GM18951 (cell line): ENCODE data around the gene GOLGA5.

ENCODE experiments used
- POLR2A ChIP-seq: IDR thresholded peaks from 4 replicates; pipeline ENCODE4 v1.6.1; 2011; ENCODE audit warnings: mild to moderate bottlenecking; ENCODE audit not compliant: insufficient read length, insufficient read depth; ENCODE audit errors: extremely low read depth
- in situ Hi-C: fragments of 300-500 bp; cut with MboI; formaldehyde crosslinking; loops from one replicate; pipeline ENCODE4 v1.12.0; 2022; ENCODE audit warnings: low sequenced_read_pairs, mixed read lengths, inconsistent platforms; ENCODE audit not compliant: unreplicated experiment

The GOLGA5 gene

GRCh38 chr14:92860049-92860840, 66.1 kb downstream of the GOLGA5 start:
- in situ Hi-C loops = no loop called here
- no peak for TF ChIP-seq POLR2A

- in situ Hi-C loops = no loop called here
- TF ChIP-seq POLR2A = no peak
These were observed 68.0 kb downstream of the GOLGA5 start for GRCh38 chr14:92861856-92862745.

- in situ Hi-C loops = no loop called here
These were observed 69.4 kb downstream of the GOLGA5 start for GRCh38 chr14:92863286-92864080.

GRCh38 chr14:92865674-92866073, 71.6 kb downstream of the GOLGA5 start:
- no peak for TF ChIP-seq POLR2A
- in situ Hi-C loops = no loop called here

More at GRCh38 chr14:92863286-92864080, 69.4 kb downstream of the GOLGA5 start:
- TF ChIP-seq POLR2A = no peak

- in situ Hi-C loops = no loop called here
- TF ChIP-seq POLR2A = no peak
These were observed 72.2 kb downstream of the GOLGA5 start for GRCh38 chr14:92866181-92866752.

GRCh38 chr14:92866901-92867865, 73.1 kb downstream of the GOLGA5 start:
- no peak for TF ChIP-seq POLR2A
- in situ Hi-C loops = no loop called here

GRCh38 chr14:92874962-92875661, 81.0 kb downstream of the GOLGA5 start:
- in situ Hi-C loops = no loop called here
- TF ChIP-seq POLR2A = no peak

GRCh38 chr14:92877757-92878431, 83.8 kb downstream of the GOLGA5 start:
- no peak for TF ChIP-seq POLR2A
- in situ Hi-C loops = no loop called here

- in situ Hi-C loops = no loop called here
- no peak for TF ChIP-seq POLR2A
These were observed 86.2 kb downstream of the GOLGA5 start for GRCh38 chr14:92880351-92880750.

- in situ Hi-C loops = no loop called here
- TF ChIP-seq POLR2A = no peak
These were observed 86.7 kb downstream of the GOLGA5 start for GRCh38 chr14:92880851-92881250.

GRCh38 chr14:92883066-92883465, 89.0 kb downstream of the GOLGA5 start:
- in situ Hi-C loops = no loop called here
- no peak for TF ChIP-seq POLR2A
